Thyroid gland (tissue), 4 donors: ENCODE data around the gene TPCN1. TPM values are rescaled to one million over a fixed set of nuclear protein-coding genes. Genes with fewer than 3 reads are reported as not detected.
A peak's percentile ranks its signal among the peaks of the same experiment; 100 is the strongest.
"Not testable (repeated sequence)": the region's sequence is repeated elsewhere in the genome, so short reads cannot be mapped to it uniquely, and the experiment has no call there.

Experiments used
- DNase-seq, 2 donors: peaks; one replicate each; pipeline ENCODE4 v3.0.0-alpha.2; 2019
- H3K27ac ChIP-seq, 3 donors: fragments of 200-600 bp; sonication (generic); 1 replicate in 2 of 3; 2 replicates in 1 of 3; pipeline ENCODE4 v1.5.1; 2016 to 2019; ENCODE audit warnings: mild to moderate bottlenecking in 1 of 3, moderate library complexity in 1 of 3
- H3K27me3 ChIP-seq: fragments of 200-600 bp; sonication (generic); one replicate; pipeline ENCODE4 v1.5.1; 2019
- H3K36me3 ChIP-seq, 2 donors: fragments of 200-600 bp; sonication (generic); one replicate each; pipeline ENCODE4 v1.5.1; 2016 to 2019
- H3K4me1 ChIP-seq, 2 donors: fragments of 200-600 bp; sonication (generic); one replicate each; pipeline ENCODE4 v1.5.1; 2017 to 2019
- H3K4me3 ChIP-seq, 3 donors: fragments of 200-600 bp; sonication (generic); replicated peaks in 1 of 3; 1 replicate in 2 of 3; 2 replicates in 1 of 3; pipeline ENCODE4 v1.5.1; 2016; ENCODE audit warnings: mild to moderate bottlenecking in 1 of 3
- H3K9me3 ChIP-seq: fragments of 200-600 bp; sonication (generic); one replicate; pipeline ENCODE4 v1.5.1; 2017
- CTCF ChIP-seq, 6 experiments: fragments of 200-600 bp in 3 of 6; fragments of 450-650 bp in 3 of 6; sonication (generic) in 3 of 6; IDR thresholded peaks; one replicate each; pipeline ENCODE4 v1.5.1; 2016 to 2019; ENCODE audit warnings: antibody characterized with exemption in 6 of 6, mild to moderate bottlenecking in 2 of 6, inconsistent platforms in 1 of 6, moderate library complexity in 1 of 6
- POLR2A ChIP-seq, 2 donors: fragments of 450-650 bp; IDR thresholded peaks; one replicate each; pipeline ENCODE4 v1.6.1; 2017; ENCODE audit warnings: antibody characterized with exemption in 2 of 2, mild to moderate bottlenecking in 2 of 2, moderate library complexity in 1 of 2
- WGBS, 2 donors: methylation state at CpG; one replicate each; pipeline ENCODE4 v1.1.5; 2017; 5-methylcytosine and 5-hydroxymethylcytosine counted together
- intact Hi-C: fragments of 100-400 bp; cut with DNase I; formaldehyde crosslinking; loops from one replicate; pipeline ENCODE4 v1.15.1; 2023
- total RNA-seq, 4 donors: library from RNA; depleted of rRNA; stranded (reverse); fragments of >200 nt; gene quantifications; one replicate each; pipeline ENCODE4 v1.2.3, GENCODE V29; 2016

The TPCN1 gene
- total RNA-seq, 4 donors from 2014 or later = 58.3 to 135 (median 109) TPM

DNA sequence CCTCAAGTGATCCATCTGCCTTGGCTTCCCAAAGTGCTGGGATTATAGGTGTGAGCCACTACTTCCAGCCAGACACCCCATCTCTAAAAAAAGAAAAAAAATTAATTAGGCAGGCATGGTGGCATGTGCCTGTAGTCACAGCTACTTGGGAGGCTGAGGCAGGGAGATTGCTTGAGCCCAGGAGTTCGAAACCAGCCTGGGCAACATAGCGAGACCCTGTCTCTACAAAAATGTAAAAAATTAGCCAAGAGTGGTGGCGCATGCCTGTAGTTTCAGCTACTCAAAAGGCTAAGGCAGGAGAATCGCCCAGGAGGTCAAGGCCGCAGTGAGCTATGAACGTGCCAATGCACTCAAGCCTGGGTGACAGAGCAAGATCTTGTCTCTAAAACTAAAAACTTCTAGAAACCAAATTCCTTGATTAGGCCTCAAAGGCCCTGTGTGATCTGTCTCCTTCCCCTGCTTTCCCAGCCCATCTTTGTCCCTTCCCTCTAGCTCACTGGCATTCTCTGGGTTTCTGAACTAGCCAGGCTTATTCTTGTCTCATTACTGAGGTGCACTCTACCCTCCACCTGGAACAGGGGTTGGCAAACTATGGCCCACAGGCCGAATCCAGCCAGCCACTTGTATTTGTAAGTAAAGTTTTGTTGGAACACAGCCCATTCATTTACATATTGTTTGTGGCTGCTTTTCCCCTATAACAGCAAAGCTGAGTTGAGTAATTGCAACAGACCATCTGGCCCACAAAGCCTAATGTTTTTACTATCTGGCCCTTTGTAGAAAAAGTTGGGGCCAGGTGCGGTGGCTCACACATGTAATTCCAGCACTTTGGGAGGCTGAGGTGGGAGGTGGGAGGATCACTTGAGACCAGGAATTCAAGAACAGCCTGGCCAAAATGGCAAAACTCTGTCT, 17.2 kb upstream of the TPCN1 start:
- TF ChIP-seq POLR2A (IDR thresholded peaks at IDR 0.05) = no peak
- Histone ChIP-seq H3K9me3 (no peaks in the 10 kb centered on the region), H3K27ac (peak overlapping the region; percentile 3 to 70 (median 66)), H3K4me3 (no peak overlapping the region), H3K27me3 (no peaks in the 10 kb centered on the region), H3K4me1 (peaks cover 5 to 14% of the 10 kb centered on the region in 2 donors), H3K36me3 (no peaks in the 10 kb centered on the region)
- intact Hi-C loops = no loop called here
- no peak for DNase-seq
- WGBS, 2 donors = 88 to 92% methylated on average over 8 of the region's 8 CpGs

GRCh38 chr12:113204804-113205203, 16.5 kb upstream of the TPCN1 start:
- intact Hi-C loops = no loop called here
- Histone ChIP-seq H3K27ac (peak overlapping the region; percentile 3 to 70 (median 66)), H3K4me1 (peaks cover 5 to 14% of the 10 kb centered on the region in 2 donors), H3K9me3 (no peaks in the 10 kb centered on the region), H3K36me3 (no peaks in the 10 kb centered on the region), H3K27me3 (no peaks in the 10 kb centered on the region), H3K4me3 (no peak overlapping the region)
- peak; percentile 45 to 65 for DNase-seq
- 60 to 71% methylated on average over 3 of the region's 3 CpGs for WGBS, 2 donors
- TF ChIP-seq POLR2A (IDR thresholded peaks at IDR 0.05) (no peak), CTCF (IDR thresholded peaks at IDR 0.05) (no peak)

- DNase-seq, H3K36me3 ChIP-seq, intact Hi-C loops, H3K27me3 ChIP-seq, H3K4me3 ChIP-seq, H3K9me3 ChIP-seq, H3K27ac ChIP-seq: not testable (repeated sequence)
- WGBS, 2 donors = 96 to 98% methylated on average over 5 of the region's 5 CpGs
- H3K4me1 ChIP-seq = peaks cover 5 to 14% of the 10 kb centered on the region in 2 donors
Measured at GRCh38 chr12:113206802-113207201, 14.5 kb upstream of the TPCN1 start.

DNA sequence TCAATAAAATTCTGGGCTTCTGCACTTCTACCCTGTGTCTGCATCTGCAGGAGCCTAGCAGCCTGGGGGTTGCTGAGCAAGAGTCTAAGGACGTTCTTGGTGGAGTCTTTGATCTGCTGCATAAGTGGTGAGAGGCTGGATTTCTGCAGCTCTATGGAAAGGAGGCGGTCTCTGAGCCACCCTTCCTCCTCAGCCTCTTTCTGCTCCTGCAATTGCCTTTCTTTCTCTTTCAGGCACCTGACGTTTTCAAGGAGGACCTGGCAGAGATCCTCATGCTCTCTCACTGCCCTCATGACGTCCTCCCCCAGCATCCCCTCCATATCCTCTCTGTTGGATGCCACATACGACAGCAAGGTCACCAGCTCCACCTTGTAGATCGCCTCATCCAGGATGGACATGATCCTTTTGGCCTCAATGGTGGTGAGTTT, 13.6 kb upstream of the TPCN1 start:
- TF ChIP-seq POLR2A (IDR thresholded peaks at IDR 0.05) (no peak), CTCF (IDR thresholded peaks at IDR 0.05) (no peak)
- intact Hi-C loops = no loop called here

GRCh38 chr12:113208041-113208934, 13.0 kb upstream of the TPCN1 start:
- 80 to 81% methylated on average over 10 of the region's 10 CpGs for WGBS, 2 donors
- TF ChIP-seq POLR2A (IDR thresholded peaks at IDR 0.05) = no peak
- no peak for TF ChIP-seq CTCF (IDR thresholded peaks at IDR 0.05)
- no peaks in the 10 kb centered on the region for H3K36me3 ChIP-seq
- intact Hi-C loops = no loop called here
- no peak for DNase-seq
- H3K27ac ChIP-seq = no peak overlapping the region
- no peaks in the 10 kb centered on the region for H3K9me3 ChIP-seq
- no peaks in the 10 kb centered on the region for H3K27me3 ChIP-seq
- H3K4me1 ChIP-seq = peaks cover 5 to 14% of the 10 kb centered on the region in 2 donors
- H3K4me3 ChIP-seq = no peak overlapping the region

More for the DNA sequence above, 13.6 kb upstream of the TPCN1 start:
- Histone ChIP-seq H3K4me1 (peaks cover 5 to 14% of the 10 kb centered on the region in 2 donors), H3K27me3 (no peaks in the 10 kb centered on the region), H3K36me3 (no peaks in the 10 kb centered on the region), H3K9me3 (no peaks in the 10 kb centered on the region), H3K27ac (no peak overlapping the region), H3K4me3 (no peak overlapping the region)
- WGBS, 2 donors = 77 to 87% methylated on average over 6 of the region's 6 CpGs
- DNase-seq = no peak
